Stimulated activated CD8-positive, alpha-beta memory T cell treated with anti-CD3 and anti-CD28 coated beads, Interleukin-15, amount 100 ng/mL, for 48 hours (primary cell): ENCODE measurements around the gene PAK4.
"Not testable (repeated sequence)": the region's sequence is repeated elsewhere in the genome, so short reads cannot be mapped to it uniquely, and the experiment has no call there.

Source experiments
- DNase-seq, 2 donors: peaks; one replicate each; pipeline ENCODE4 v3.0.0-alpha.2; 2020; ENCODE audit warnings: low read depth in 2 of 2

Gene PAK4

DNA sequence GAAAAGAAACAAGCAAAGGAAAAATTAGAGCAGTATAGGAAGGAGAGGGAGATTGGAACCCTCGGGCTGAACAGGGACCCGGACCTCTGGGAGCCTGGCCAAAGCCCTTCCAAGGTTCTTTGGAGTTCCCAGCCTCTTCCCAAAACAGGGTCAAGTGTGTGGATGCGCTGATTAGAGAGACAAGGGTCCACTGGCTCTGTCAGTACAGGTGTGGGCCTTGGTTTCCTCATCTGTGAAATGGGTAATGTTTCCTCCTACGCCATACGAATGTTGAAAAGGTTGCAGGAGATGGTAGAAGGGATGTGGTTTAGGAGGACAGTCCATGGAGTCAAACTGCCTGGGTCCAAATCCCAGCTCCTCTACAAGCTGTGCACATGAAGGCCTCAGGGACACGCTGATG, 80.5 kb downstream of the PAK4 start:
- no peak for DNase-seq

DNA sequence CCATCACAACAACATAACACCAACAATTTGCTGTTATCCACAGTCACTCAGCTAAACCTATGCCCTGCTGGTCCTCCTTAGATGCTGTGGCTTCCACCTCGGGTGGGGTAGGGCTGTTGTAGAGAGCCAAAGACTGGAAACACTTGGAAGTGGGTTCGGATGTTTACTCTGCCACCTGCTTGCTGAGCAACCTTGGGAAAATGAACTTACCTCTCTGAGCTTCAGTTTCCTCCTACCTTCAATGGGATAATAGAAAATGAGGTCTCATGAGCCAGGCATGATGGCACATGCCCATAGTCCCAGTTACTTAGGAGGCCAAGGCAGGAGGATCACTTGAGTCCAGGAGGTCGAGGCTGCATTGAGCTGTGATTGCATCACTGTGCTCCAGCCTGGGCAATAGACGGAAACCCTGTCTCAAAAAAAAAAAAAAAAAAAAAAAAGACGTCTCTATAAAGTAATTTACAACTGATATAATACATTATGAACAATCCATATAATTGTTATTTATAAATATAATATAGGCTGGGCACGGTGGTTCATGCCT, 81.8 kb downstream of the PAK4 start:
- no peak for DNase-seq

DNA sequence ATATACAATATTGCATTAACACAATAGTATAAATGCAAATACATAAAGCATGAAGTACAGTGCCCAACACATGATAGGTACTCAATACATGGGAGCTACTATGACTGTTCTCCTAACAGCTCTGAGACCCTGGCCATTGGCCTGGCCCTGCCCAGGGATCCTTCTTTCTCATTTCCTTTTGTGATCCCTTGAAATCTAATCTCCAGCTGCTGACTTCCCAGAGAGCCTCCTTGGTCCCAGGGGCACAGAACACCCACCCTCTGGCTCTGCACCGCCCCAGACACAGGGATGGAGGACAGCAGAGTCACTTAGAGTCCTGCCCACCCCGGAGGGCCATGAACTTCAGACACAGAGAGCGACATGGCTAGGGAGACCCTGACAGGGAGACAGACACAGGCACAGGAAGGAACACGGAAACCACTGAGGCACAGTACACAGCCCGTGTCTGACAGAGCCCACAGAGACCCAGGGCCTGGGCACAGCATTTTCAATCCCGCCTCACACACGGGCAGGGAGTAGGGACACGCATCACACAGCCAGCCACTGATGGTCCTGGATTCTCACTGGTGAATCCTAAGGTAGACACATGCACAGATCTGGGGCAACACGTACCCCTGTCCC, 82.7 kb downstream of the PAK4 start:
- DNase-seq: no peak

DNA sequence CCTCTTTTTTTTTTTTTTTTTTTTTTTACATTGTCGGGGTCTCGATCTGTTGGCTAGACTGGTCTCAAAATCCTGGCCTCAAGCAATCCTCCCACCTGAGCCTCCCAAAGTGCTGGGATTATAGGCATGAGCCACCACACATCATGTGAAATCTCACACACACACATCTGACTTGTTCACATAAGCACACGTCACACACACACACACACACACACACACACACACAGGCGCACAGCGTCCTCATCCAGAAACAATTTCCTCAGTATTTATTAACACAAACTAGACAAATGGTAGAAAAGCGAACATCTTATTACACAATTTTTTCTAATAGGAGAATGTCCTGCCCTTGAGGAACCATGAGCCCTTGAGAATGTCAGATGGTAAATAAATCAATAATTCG, 83.6 kb downstream of the PAK4 start:
- DNase-seq: no peak

DNA sequence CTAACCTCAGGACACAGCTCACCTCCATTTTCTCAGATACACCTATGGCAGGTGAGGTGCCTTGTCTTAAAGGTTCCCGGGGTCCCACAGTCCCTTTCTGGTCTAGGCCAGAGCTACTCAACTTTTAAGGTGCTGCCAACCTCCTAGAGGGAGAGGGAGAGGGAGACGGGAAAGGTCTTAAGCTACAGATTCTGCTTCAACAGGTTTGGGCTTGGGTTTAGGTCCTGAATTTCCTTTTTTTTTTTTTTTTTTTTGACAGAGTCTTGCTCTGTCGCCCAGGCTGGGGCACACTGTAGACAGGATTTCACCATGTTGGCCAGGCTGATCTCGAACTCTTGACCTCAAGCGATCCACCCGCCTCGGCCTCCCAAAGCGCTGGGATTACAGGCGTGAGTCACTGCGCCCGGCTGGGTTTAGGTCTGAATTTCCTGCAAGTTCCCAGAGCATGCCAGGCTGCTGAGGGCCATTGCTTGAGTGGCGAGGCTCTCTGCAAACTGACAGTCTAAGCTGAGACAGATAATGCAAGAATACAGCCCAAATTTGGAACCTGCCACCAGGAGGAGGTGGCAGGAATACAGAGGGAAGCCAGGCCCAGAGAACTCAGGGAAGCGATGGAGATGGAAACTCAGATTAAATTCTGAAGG, 86.3 kb downstream of the PAK4 start:
- no peak for DNase-seq

DNA sequence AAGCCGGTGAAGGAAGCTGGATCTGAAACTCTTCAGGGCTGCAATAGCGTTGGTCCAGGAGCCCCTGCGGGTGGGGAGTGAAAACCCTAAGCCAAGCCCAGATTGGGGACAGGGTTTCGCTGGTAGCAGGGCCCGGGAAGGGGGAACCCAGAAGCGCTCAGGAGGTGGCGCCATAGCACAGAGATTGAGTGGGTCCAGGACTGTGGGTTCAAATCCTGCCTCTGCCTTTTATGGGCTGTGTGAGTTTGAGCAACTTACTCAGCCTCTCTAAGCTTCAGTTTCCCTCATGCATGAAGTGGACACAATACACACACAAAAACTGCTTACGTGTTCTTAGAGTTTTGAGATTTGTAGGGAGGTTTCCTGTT, 86.8 kb downstream of the PAK4 start:
- DNase-seq: peak; percentile 27 to 43

DNA sequence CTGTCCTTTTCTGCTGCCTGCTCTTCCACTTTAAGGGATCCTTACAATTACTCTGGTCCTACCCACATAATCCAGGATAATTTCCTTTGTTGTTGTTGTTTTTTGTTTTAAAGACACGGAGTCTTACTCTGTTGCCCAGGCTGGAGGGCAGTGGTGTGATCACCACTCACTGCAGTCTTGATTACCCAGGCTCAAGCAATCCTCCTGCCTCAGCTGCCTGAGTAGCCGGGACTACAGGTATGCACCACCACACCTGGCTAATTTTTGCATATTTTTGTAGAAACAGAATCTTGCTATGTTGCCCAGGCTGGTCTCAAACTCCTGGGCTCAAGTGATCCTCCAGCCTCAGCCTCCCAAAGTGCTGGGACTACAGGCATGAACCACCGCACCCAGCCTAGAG, 89.7 kb downstream of the PAK4 start:
- not testable (repeated sequence) for DNase-seq

DNA sequence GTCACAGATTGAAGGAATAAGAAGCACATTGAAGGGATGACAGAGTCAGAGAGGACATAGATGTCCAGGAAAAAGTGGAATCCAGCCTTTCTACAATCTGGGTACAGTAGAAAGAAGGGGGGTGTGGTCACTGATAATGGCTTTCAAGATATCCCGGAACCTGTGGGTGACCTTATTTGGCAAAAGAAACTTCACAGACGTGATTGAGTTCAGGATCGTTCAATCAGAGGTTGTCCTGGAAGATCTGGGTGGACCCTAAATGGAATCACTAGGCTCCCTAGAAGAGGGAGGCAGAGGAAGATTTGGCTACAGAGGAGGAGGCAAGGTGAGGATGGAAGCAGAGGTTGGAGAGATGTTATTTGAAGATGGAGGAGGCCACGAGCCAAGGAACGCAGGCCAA, 91.5 kb downstream of the PAK4 start:
- no peak for DNase-seq

DNA sequence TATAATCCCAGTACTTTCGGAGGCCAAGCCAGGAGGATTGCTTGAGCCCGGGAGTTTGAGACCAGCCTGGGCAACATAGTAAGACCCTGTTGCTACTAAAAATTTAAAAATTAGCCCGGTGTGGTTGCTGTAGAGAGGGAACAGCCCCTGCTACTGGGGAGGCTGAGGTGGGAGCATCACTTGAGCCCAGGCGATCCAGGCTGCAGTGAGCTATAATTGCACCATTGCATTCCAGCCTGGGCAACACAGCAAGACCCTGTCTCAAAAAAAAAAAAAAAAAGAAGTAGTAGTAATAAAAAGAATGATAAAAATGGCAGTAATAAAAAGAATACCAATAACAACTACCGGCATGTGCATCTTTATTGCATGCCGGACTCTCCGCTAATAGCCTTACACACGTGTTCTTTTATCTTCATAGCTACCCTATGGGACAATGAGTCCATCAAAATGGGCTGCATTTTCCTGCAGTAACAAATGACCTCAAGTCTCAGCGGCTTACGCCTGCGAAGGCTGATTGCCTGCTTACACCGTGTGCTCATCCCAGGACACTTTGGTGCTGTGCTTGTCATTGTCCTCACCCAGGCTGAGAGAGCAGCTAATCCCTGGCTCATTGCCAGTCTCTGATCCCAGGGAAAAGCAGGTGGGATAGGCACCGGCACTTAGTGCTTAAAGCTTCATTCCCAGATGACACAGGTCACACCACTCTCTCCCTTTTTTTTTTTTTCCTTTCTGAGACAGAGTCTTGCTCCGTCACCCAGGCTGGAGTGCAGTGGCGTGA, 92.8 kb downstream of the PAK4 start:
- DNase-seq: no peak

DNA sequence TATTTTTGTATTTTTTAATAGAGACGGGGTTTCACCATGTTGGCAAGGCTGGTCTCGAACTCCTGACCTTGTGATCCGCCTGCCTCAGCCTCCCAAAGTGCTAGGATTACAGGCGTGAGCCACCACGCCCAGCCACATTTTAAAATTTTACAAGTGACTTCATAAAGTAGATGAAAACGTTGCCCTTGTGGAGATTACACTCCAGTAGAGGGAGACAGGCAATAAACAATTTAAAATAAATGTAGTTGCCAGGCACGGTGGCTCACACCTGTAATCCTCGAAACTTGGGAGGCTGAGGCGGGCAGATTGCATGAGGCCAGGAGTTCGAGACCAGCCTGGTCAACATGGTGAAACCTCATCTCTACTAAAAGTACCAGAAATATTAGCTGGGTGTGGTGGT, 93.5 kb downstream of the PAK4 start:
- not testable (repeated sequence) for DNase-seq

DNA sequence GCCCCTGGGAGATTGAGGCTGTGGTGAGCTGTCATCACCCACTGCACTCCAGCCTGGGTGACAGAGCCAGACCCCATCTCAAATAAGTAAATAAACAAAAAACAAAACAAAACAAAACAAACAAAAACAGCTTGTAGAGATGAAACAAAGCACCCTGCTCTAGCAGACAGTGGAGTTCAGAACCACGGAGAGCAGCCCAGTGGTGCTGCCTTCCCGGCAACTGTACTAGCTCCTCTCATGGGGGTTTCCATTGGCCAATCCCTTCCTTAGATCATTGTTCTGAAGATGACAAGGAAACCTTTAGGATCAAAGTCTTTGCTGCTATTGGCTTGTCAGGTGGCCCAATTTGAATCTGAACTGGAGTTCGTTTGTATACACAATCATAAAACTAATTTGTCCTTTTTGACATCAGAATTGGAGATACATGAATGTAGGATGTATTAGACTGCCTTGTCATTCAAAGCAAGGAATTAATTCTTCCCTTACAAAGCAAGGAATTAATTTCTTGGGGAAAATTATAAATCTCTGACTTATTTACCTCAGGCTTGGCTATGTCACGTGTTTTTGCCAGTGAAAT, 98.2 kb downstream of the PAK4 start:
- DNase-seq: no peak

DNA sequence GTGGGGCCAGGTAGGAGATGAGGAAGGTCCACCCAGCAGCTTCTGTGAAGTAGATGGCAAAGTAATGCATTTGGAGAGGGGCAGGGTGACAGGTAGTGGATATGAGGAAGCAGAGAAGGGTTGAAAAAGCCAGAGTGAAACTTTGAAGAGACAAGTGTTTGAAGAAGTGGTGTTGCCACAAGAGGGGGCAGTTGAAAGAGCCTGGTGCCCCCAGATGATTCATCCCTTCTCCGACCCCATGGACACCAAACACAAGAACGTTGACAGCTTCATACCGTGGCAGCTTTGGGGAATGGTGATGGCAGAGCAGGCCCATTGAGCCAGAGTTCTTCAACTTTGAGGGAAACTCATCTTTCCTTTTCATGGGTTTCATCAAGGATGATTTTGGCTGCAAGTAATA, 99.3 kb downstream of the PAK4 start:
- no peak for DNase-seq
